ENCODE data around the gene NAALADL1. TPM values are rescaled to one million over a fixed set of nuclear protein-coding genes. Genes with fewer than 3 reads are reported as not detected.

Gene NAALADL1
- total RNA-seq, 1 donor from 2014 or later: 9.8 TPM

DNA sequence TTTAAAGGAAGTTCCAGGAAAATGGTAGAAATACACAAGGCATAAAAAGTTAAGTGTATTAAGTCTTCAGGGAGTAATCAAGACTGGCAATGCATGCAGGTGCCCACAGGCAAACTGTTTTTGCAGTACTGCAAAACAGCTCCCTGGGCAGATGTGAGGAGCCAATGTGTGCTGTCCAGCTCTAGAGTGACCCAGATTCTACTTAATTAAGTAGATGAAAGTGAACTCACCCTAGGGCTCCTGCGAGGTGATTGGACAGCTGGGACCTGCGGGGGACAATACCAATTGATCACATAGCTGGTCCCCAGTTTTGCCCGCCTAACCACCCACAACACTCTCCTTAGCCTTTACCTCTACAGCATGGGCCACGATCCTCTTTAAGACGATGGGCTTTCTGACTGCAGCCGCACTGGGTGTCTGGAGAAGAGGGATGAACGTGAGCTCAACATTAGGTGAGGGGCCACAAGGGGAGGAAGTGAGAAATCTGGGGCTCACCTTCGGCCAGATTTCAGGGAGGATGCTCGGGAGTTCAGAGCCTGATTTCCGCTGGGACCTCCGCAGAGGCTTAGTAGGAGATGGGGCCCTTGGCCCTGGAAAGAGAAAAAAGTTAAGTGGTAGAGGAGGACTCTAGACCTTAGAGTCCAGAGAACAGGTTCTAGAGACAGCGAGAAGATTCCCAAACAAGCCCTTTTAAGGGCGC lies 24.9 kb upstream of the NAALADL1 start:
- intact Hi-C loops (cut with micrococcal nuclease): loop anchor here (5.0 kb wide), 1 partner anchor 166 kb away; the partner anchor contains the start of gene ATG2A

DNA sequence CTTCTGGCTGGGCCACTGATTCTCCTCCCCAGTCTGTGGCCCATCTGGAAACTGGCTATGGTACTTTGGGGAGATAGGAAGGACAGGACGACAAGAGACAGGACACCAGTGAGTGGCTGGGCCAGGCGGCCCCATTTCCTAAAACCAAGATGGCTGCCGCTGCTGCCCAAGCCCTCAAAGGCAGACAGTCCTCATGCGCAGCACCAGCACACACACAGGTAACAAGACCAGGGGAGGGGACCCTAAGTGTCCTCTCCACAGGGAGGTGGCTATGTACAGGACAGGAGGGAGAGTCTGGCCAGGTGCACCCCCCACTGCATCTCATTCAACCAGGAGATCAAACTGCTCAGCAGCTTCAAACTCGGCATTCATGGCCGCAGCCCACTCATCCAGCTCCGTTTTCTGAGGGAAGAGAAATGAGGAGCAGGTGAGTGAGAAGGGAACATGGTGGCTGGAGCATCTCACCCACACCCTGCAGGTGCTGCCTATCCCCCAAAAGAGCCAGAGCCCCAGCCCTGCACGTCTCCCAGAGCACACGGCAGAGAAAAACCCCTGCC lies 20.5 kb upstream of the NAALADL1 start:
- intact Hi-C loops (cut with micrococcal nuclease): loop anchor here (1.0 kb wide), 1 partner anchor 66 kb away; no protein-coding TSS in a partner anchor

- intact Hi-C loops (cut with micrococcal nuclease): loop anchor here (1.0 kb wide), 1 partner anchor 65 kb away; no protein-coding TSS in a partner anchor
These were observed 19.8 kb upstream of the NAALADL1 start for GRCh38 chr11:65078151-65078550.

GRCh38 chr11:65077451-65077850 lies 19.1 kb upstream of the NAALADL1 start:
- intact Hi-C loops (cut with micrococcal nuclease): no loop called here

DNA sequence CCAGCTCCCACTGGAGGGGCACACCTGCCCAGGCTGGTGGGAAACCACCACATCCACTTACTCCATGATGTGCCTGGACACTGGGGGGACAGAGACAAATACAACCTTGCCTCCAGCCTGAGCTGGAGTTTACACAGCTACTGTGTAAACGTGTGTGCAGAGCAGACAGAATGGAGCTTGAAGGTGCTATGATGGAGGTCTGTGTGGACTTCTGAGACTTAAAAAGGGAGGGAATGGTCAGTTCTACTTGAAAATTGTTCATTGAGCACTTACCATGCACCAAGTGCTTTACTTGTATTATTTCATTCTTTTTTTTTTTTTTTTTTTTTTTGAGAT lies 14.2 kb upstream of the NAALADL1 start:
- intact Hi-C loops (cut with micrococcal nuclease): no loop called here

DNA sequence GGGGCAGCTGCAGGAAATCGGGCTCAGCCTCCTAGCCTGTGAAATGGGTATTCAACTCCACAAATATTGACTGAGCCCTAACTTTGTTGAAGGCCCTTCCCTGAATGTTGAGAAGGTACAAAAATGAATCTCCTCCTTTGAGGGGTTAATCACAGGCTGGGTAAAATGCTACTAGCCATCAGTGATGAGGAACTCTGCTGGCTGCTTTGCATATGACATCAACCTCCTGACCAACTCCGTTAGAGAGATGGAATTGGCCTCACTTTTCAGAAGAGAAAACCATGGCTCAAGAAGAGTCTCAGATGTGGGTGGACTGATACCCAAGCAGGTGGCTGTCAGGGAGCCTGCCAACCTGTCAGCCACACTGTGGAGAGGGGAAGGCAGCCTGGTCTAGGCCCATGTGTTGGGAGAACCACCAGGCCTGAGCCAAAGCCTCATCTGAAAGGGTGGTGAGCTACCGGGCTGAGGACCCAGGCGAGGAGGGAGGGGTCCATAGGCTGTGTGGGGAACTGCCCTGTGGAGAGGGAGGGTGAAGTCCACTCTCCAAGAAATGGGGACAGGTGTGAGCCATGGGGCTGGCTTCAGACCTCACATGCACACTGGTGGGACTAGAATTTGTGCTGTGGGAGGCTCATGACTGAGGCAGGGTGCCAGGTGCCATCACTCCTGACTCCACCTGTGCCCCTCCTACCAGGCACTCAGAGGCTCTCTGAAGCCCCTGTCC lies 13.7 kb upstream of the NAALADL1 start:
- intact Hi-C loops (cut with micrococcal nuclease): no loop called here

- intact Hi-C loops (cut with micrococcal nuclease): no loop called here
These were observed 10.9 kb upstream of the NAALADL1 start for GRCh38 chr11:65069217-65069616.

GRCh38 chr11:65067446-65067845 lies 9.1 kb upstream of the NAALADL1 start:
- intact Hi-C loops (cut with micrococcal nuclease): no loop called here

DNA sequence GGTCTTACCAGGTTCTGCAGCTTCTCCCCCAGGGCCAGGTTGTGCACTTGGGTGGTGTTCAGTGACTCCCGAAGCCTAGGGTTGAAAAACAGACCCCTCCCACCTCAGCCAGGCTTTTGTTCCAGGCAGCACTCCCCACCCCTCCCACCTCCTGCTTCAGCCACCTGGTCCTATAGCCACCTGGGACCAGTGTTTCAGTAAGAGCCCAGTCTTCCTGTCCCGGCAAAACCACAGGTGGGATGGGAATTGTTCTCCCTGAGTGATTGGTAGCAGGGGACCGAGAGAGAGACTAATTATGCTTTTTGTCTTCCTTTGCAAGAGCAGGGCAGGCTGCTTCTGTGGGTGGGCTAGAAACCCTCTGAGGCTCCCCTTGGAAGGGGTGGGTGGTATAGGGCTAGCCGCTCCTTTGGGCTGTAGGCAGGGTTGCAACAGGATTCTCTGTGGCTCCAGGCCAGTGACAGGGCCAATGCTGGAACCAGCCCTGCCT lies 8.5 kb upstream of the NAALADL1 start:
- intact Hi-C loops (cut with micrococcal nuclease): no loop called here

GRCh38 chr11:65066315-65066714 lies 8.0 kb upstream of the NAALADL1 start:
- intact Hi-C loops (cut with micrococcal nuclease): no loop called here

GRCh38 chr11:65065851-65066250 lies 7.5 kb upstream of the NAALADL1 start:
- intact Hi-C loops (cut with micrococcal nuclease): no loop called here

DNA sequence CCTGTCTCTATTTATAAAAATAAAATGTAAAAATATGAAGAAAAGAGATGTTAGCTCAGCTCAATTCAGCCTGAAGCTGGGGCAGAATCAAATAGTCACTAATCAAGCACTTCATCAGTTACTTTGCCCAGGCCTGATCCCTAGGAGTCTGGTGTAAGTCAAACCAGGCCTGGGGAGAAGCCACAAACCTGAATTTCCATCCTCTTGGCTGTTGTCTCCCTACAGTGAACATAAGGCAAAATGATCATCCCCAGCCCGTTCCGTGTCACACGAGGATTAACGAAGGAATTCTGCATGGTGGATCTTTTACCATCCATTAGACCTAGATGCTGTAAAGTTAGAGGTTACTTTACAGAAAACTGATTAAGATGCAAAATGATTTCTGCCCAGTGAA lies 6.5 kb upstream of the NAALADL1 start:
- intact Hi-C loops (cut with micrococcal nuclease): no loop called here

GRCh38 chr11:65063532-65063931 lies 5.2 kb upstream of the NAALADL1 start:
- intact Hi-C loops (cut with micrococcal nuclease): no loop called here

DNA sequence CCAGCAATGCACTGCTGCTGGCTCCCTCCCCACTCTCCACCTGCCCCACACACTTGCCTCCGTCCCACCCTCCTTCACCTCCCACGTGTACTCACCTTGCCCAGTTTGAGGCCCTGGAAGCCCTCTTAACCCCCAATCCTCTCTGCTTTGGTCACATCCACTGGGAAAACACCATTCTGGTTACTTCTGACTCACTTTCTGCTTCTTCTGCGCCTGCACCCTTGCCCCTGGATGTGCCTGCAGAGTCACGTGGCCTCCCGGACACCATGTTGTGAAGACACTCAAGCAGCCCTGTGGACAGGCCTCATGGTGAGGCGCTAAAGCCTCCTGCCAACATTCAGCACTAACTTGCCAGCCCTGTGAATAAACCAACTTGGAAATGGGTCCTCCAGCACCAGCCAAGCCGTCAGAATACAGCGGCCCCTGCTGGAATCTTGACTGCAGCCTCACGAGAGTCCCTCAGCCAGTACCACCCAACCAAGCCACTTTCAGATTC lies 2.6 kb upstream of the NAALADL1 start:
- intact Hi-C loops (cut with micrococcal nuclease): no loop called here

- intact Hi-C loops (cut with micrococcal nuclease): no loop called here
These were observed 1.8 kb upstream of the NAALADL1 start for GRCh38 chr11:65059959-65060824.

- intact Hi-C loops (cut with micrococcal nuclease): no loop called here
These were observed 1.2 kb upstream of the NAALADL1 start for GRCh38 chr11:65059523-65059922.

DNA sequence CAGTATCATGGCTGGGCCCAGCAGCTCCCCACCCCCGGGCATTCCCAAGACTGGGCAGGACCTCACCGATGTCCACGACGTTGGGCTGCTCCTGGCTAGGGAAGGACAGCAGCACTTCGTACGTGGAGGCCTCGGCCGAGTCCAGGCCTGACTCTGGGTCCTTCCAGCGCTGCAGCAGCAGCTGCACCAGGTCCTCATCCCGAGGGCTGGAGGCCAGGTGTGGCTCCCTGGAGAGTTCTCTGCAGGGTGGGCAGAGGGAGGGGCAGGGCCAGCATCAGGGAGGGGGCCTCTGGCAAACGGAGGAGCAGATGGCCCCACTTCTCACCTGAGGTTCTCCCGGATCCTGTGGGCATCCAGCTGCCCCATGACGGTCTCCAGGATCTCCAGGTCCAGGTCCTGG lies 341 bp downstream of the NAALADL1 start:
- intact Hi-C loops (cut with micrococcal nuclease): no loop called here

DNA sequence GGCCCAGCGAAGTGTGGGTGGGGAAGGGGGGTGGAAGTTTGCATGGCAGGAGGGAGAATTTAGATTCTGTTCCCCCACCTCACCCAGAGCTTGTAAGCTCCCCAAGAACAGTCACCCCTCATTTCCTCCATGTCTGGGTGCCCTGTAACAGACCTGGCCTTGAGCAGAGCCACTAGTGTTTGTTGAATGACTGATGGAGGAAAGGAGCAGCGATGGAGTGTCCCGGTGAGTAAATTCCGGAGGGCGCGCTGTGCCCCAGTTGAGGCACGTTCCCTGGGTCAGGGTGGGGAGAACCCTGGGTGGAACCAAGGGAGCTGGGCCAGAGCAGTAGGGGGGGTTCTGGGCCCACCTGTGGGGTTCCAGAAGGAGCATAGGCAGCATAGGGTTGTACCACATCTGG lies 827 bp downstream of the NAALADL1 start:
- intact Hi-C loops (cut with micrococcal nuclease): no loop called here

- intact Hi-C loops (cut with micrococcal nuclease): no loop called here
These were observed 1.4 kb downstream of the NAALADL1 start for GRCh38 chr11:65056999-65057398.

GRCh38 chr11:65055538-65055937 lies 2.8 kb downstream of the NAALADL1 start:
- intact Hi-C loops (cut with micrococcal nuclease): no loop called here

GRCh38 chr11:65053827-65054508 lies 4.4 kb downstream of the NAALADL1 start:
- intact Hi-C loops (cut with micrococcal nuclease): no loop called here
